ENCODE data around the gene MRPL43. TPM values are rescaled to one million over a fixed set of nuclear protein-coding genes. Genes with fewer than 3 reads are reported as not detected.
"Not testable (repeated sequence)": the region's sequence is repeated elsewhere in the genome, so short reads cannot be mapped to it uniquely, and the experiment has no call there.

Gene MRPL43
- total RNA-seq, 1 donor = 51.8 TPM

DNA sequence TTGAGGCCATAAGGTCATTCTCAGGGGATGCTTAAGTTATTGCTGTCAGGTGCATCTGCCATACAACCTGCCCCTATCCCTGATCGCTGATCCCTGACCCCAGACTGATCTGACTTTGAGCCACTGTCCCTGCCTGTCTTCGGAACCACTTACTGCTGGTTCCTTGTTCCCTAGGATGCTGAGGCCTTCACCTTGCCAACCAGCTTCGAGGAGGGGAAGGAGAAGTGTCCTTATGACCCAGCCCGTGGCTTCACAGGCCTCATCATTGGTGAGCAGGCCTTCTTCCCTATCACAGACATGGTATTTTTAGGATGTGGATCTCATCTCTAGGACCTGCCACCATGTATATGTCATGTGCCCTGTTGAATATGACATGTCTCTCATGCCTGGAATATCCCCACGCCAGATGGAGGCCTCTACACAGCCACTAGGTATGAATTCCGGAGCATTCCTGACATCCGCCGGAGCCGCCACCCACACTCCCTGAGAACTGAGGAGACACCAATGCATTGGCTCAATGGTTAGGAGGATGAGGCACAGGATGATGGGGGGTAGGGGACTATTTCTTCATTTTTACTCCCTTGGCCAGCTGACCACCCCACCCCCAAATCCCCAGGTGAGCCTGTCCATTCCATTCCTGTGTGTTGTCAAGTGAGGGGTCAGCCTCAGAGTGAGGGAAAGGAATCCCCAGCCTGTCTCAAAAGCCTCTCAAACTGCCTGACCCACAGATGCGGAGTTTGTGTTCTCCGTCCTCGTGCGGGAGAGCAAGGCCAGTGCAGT is 9.0 kb downstream of the MRPL43 start:
- no peak overlapping the region for H3K4me3 ChIP-seq (ENCODE audit: low read depth, low read length)
- no peak for DNase-seq (ENCODE audit: low read depth)
- TF ChIP-seq, protein P1, sequence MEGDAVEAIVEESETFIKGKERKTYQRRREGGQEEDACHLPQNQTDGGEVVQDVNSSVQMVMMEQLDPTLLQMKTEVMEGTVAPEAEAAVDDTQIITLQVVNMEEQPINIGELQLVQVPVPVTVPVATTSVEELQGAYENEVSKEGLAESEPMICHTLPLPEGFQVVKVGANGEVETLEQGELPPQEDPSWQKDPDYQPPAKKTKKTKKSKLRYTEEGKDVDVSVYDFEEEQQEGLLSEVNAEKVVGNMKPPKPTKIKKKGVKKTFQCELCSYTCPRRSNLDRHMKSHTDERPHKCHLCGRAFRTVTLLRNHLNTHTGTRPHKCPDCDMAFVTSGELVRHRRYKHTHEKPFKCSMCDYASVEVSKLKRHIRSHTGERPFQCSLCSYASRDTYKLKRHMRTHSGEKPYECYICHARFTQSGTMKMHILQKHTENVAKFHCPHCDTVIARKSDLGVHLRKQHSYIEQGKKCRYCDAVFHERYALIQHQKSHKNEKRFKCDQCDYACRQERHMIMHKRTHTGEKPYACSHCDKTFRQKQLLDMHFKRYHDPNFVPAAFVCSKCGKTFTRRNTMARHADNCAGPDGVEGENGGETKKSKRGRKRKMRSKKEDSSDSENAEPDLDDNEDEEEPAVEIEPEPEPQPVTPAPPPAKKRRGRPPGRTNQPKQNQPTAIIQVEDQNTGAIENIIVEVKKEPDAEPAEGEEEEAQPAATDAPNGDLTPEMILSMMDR (IDR thresholded peaks at IDR 0.05; ENCODE audit: insufficient read depth, low read depth, low read length) = no peak

DNA sequence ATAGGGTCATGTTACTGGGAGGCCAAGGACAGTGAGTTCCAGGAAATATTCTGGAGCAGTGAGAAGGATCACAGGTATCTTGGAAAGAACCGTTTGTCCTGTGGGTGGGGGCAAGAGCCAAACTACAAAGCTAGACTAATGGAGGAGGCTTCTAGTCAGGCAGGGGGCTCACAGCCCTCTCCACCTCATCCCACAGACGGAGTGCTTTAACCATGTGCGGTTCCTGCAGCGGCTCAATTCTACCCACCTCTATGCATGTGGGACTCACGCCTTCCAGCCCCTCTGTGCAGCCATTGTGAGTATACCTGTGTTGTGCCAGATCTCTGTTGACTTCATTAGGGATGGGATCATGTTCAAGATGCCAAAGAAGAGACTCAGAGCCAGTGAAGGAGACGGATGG is 9.9 kb downstream of the MRPL43 start:
- TF ChIP-seq, protein P1 (IDR thresholded peaks at IDR 0.05; ENCODE audit: insufficient read depth, low read depth, low read length) = no peak
- DNase-seq (ENCODE audit: low read depth) = no peak
- H3K4me3 ChIP-seq (ENCODE audit: low read depth, low read length) = no peak overlapping the region

DNA sequence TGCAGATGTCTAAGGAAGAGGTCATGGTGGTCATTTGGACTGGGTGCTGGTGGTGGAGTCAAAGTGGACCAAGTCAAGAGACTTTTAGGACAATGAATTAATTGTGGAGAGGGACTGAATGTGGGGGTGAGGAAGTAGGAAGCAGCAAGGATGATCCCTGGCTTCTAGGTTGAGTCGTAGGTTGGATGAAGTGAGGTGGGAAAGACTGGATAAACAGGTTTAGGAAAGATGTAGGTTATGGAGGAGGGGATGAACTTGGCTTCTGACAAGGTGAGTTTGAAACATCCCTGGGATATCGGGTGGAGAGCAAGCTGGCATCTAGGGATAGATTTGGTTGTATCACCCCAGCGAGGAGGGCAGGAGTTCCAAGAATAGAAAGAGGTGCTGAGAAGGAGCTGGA is 10.4 kb downstream of the MRPL43 start:
- TF ChIP-seq, protein P1 (IDR thresholded peaks at IDR 0.05; ENCODE audit: insufficient read depth, low read depth, low read length) = no peak
- no peak for DNase-seq (ENCODE audit: low read depth)
- no peak overlapping the region for H3K4me3 ChIP-seq (ENCODE audit: low read depth, low read length)

DNA sequence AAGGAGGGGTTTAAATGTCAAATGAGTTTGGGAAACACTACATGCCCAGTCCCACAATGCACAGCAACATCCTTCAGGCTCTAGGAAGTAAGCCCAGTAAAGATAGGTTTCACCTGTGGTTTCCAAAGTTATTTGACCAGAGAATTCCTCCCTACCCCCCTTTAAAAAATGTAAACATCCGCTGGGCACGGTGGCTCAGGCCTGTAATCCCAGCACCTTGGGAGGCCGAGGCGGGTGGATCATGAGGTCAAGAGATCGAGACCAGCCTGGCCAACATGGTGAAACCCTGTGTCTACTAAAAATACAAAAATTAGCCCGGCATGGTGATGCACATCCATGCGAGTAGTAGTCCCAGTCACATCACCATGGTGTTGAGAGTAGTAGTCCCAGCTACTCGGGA is 11.9 kb downstream of the MRPL43 start:
- DNase-seq (ENCODE audit: low read depth) = not testable (repeated sequence)

DNA sequence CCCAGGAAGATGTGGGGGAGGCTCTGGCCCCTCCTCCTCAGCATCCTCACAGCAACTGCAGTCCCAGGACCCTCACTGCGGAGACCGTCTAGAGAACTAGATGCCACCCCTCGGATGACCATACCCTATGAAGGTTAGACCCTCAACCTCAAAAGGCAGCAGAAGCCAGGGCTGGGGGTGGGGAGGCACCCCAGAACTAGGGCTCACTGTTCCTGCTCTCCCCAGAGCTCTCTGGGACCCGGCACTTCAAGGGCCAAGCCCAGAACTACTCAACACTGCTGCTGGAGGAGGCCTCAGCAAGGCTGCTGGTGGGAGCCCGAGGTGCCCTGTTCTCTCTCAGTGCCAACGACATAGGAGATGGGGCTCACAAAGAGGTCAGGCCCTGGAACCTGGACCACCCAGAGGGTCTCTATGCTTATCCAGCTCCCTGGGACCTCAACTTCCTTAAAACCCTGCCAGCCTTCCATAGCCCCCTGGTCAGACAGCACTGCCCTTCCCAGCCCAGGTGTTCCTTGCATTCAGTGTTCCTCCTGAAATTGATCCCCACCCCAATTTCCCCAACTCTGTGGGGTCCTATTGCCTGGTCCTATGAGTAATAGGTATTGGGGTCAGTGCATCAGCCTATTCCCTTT is 14.3 kb downstream of the MRPL43 start:
- TF ChIP-seq, protein P1 (IDR thresholded peaks at IDR 0.05; ENCODE audit: insufficient read depth, low read depth, low read length) = no peak
- H3K4me3 ChIP-seq (ENCODE audit: low read depth, low read length) = no peak overlapping the region
- DNase-seq (ENCODE audit: low read depth) = no peak

More for the DNA sequence above, 11.9 kb downstream of the MRPL43 start:
- H3K4me3 ChIP-seq (ENCODE audit: low read depth, low read length) = not testable (repeated sequence)

DNA sequence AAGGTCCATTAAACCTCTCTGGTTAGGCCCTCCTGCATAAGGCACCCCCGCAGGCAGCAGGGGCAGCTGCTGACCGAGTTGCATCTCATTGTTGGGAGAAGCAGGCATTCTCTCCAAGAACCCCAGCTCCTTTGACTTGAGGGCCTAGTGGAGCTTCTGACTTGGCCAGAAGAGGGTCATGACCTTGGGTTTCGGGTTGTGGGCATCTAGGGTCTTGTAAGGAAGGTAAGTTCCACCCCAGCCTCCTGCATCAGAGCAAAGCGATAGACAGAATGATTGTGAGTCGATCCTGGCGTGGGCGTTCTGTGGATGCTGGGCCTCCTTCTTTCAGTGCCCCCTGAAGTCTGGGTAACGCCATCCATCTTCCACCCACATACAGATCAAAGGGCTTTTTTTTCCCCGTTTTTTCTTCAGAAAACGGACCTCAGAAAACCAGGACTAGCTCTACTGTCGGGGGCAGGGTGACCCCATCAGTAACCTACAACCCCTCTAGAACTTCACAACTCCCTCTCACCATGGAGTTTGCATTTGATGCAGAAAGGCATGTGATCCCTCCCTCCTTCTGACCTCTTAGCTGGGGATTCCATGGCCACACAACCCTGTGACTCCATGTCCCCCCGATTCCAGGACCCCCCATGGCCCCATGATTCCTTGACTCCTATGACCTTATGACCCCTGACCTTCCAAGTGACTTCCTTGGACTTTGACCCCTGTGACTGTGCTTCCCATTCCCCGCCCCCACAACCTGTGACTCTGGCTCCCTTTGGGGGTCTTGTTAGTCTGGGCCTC is 15.0 kb downstream of the MRPL43 start:
- TF ChIP-seq, protein P1 (IDR thresholded peaks at IDR 0.05; ENCODE audit: insufficient read depth, low read depth, low read length) = no peak
- no peak for DNase-seq (ENCODE audit: low read depth)
- H3K4me3 ChIP-seq (ENCODE audit: low read depth, low read length) = no peak overlapping the region

All from fibroblast of villous mesenchyme (primary cell).